Ishikawa (cell line): ENCODE measurements around the gene HOXB9.

Source experiments
- CEBPB ChIP-seq: IDR thresholded peaks from 2 replicates; pipeline ENCODE4 v1.6.1; 2012
- CREB1 ChIP-seq: IDR thresholded peaks from 2 replicates; pipeline ENCODE4 v1.6.1; 2012; ENCODE audit warnings: low read depth
- EGR1 ChIP-seq: IDR thresholded peaks from 2 replicates; pipeline ENCODE4 v1.6.1; 2012
- EP300 ChIP-seq: IDR thresholded peaks from 2 replicates; pipeline ENCODE4 v1.6.1; 2012; ENCODE audit warnings: borderline replicate concordance
- FOXM1 ChIP-seq: IDR thresholded peaks from 2 replicates; pipeline ENCODE4 v1.6.1; 2012; ENCODE audit warnings: low read depth, borderline replicate concordance
- NFIC ChIP-seq: IDR thresholded peaks from 2 replicates; pipeline ENCODE4 v1.6.1; 2012
- RAD21 ChIP-seq: IDR thresholded peaks from 2 replicates; pipeline ENCODE4 v1.6.1; 2012; ENCODE audit warnings: low read depth
- REST ChIP-seq: IDR thresholded peaks from 2 replicates; pipeline ENCODE4 v1.6.1; 2012; ENCODE audit warnings: low read depth, mild to moderate bottlenecking
- TAF1 ChIP-seq: IDR thresholded peaks from 2 replicates; pipeline ENCODE4 v1.6.1; 2012; ENCODE audit warnings: low read depth, mild to moderate bottlenecking
- TCF12 ChIP-seq: IDR thresholded peaks from 2 replicates; pipeline ENCODE4 v1.6.1; 2012; ENCODE audit warnings: low read depth
- TEAD4 ChIP-seq: IDR thresholded peaks from 2 replicates; pipeline ENCODE4 v1.6.1; 2012
- YY1 ChIP-seq: IDR thresholded peaks from 2 replicates; pipeline ENCODE4 v1.6.1; 2012; ENCODE audit warnings: low read depth
- ZBTB7A ChIP-seq: IDR thresholded peaks from 2 replicates; pipeline ENCODE4 v1.6.1; 2012; ENCODE audit warnings: low read depth
- TF ChIP-seq, protein P1 (sequence below): IDR thresholded peaks from 2 replicates; pipeline ENCODE4 v1.6.1; 2012
- TF ChIP-seq, protein P2 (sequence below): IDR thresholded peaks from 2 replicates; pipeline ENCODE4 v1.6.1; 2012

The HOXB9 gene

GRCh38 chr17:48639136-48639535, 13.0 kb upstream of the HOXB9 start:
- no peak for TF ChIP-seq RAD21

- no peak for TF ChIP-seq REST
Measured at GRCh38 chr17:48637323-48638260, 11.4 kb upstream of the HOXB9 start.

DNA sequence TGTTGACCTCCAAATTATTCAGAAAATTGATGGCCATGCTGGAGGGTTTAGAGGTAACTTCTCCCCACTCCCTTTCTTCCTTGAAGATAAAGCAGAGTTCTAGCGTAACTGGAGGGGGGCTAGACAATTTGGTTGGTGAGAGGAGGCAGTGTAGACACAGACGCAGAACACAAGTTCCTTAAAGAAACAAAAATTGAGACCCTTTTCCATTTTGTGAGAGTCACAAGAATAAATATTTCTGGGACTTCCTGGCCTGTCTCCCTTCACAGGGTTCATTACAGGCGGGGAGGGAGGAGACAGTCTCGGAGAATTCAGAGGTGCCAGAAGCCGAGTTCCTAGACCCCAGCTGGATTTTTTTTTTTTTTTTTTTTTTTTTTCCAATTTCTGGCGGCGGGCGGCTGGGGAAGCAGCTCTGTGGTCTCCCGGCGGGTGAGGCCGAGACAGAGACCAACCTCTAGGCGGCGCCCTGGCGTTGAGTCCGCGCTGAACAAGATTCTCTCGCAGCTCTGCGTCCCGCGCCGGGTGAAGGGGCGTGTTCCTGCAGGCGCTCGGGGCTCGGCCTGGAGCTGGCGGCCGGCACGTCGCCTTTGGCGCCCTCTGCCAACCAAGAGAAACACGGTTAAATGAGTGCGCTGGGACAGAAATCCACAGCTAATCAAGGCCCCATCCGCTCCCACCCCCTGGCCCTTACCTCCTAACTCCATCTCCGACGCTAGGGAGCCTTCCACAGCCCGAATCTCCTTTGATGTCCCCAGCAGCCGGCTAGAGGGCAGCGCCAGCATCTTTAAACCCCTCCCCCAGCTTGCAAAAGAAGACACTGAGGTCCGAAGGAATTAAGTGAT, 10.2 kb upstream of the HOXB9 start:
- no peak for TF ChIP-seq EGR1
- peak; percentile 24; the same call in 1 of the 2 replicates for TF ChIP-seq RAD21

DNA sequence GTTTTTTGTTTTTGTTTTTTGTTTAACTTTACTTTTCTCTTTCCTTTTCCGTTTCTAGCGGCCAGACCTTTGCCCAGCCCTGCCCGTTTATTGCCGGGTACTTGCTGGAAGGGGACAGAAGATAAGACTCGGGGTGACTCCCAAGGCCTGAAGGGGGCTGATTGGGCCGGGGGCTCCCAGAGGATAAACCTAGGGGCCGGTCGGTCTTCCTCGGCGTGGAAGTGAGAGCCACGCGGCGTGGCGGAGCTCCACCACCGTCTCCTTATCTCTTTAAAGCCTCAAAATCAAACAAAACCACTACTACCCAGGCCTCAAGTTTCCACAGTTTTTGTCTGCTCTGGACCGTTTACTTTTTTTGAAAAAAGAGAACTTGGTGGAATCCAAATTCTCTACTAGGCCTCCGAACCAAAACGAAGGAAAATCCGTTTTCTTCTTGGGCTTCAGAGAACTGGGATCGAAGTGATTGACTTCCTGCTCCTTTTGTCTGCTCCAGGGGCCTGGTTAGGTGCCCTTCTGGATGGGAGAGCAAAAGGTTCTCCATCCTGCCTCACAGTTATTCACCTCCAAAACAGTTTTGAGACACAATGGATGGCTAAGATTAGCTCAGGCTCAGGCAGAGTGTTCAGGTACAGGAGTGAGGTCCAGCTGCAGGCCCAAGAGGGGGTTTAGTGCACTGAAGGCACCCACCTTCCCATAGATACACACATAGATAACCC, 8.5 kb upstream of the HOXB9 start:
- TF ChIP-seq NFIC (no peak), RAD21 (no peak), EP300 (no peak), TCF12 (no peak), CREB1 (no peak), TAF1 (no peak), REST (no peak), FOXM1 (no peak), ZBTB7A (no peak), CEBPB (no peak), YY1 (no peak), TEAD4 (no peak)
- TF ChIP-seq, protein P1, sequence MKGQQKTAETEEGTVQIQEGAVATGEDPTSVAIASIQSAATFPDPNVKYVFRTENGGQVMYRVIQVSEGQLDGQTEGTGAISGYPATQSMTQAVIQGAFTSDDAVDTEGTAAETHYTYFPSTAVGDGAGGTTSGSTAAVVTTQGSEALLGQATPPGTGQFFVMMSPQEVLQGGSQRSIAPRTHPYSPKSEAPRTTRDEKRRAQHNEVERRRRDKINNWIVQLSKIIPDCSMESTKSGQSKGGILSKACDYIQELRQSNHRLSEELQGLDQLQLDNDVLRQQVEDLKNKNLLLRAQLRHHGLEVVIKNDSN, result no peak
- TF ChIP-seq, protein P2, sequence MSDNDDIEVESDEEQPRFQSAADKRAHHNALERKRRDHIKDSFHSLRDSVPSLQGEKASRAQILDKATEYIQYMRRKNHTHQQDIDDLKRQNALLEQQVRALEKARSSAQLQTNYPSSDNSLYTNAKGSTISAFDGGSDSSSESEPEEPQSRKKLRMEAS, result no peak

- TF ChIP-seq EGR1 (no peak), NFIC (no peak), TAF1 (no peak), RAD21 (no peak), CREB1 (no peak), FOXM1 (no peak), EP300 (no peak), YY1 (no peak), CEBPB (no peak), REST (no peak), TEAD4 (no peak), TCF12 (no peak), ZBTB7A (no peak)
- TF ChIP-seq, protein P1, result no peak
- TF ChIP-seq, protein P2, result no peak
Measured at GRCh38 chr17:48633266-48633677, 7.1 kb upstream of the HOXB9 start.
